ENCODE measurements around the gene HEXIM1.

DNA sequence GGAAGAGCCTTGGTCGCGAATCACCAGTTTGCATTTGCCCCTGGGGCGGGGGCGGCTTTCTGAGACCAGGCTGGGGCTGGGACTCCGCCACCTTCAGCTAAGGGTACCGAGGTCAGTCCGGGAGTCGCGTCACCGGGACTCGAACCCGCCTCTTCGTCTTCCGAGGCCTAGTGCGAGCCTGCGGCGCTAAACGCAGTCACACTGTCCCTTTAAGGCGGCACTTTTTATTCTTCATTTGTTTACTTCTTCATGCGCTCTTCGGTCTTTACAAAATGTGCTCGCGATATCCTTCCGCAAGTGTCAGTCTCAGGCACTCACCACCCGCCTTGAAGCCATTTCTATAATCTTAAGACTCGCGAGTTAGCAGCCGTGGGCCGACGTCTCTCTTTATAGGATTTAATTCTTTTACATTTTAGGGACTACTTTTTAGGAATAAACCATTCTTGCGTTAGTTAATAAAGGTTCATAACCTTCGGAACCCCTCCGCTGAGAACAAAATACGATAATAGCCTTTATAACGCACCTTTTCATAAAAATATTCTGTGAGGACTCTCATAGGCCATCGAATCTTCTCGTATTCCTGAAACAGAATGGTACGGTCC lies 593 bp upstream of the HEXIM1 start:
- no peak for TF ChIP-seq POLR2A (IDR thresholded peaks at IDR 0.05)
- TF ChIP-seq, protein P1, sequence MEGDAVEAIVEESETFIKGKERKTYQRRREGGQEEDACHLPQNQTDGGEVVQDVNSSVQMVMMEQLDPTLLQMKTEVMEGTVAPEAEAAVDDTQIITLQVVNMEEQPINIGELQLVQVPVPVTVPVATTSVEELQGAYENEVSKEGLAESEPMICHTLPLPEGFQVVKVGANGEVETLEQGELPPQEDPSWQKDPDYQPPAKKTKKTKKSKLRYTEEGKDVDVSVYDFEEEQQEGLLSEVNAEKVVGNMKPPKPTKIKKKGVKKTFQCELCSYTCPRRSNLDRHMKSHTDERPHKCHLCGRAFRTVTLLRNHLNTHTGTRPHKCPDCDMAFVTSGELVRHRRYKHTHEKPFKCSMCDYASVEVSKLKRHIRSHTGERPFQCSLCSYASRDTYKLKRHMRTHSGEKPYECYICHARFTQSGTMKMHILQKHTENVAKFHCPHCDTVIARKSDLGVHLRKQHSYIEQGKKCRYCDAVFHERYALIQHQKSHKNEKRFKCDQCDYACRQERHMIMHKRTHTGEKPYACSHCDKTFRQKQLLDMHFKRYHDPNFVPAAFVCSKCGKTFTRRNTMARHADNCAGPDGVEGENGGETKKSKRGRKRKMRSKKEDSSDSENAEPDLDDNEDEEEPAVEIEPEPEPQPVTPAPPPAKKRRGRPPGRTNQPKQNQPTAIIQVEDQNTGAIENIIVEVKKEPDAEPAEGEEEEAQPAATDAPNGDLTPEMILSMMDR (IDR thresholded peaks at IDR 0.05), result no peak
